Astrocyte of the hippocampus (primary cell): ENCODE data around the gene SPECC1.
"Not testable (repeated sequence)": the region's sequence is repeated elsewhere in the genome, so short reads cannot be mapped to it uniquely, and the experiment has no call there.

ENCODE experiments used
- DNase-seq: peaks from one replicate; pipeline ENCODE4 v3.0.0; 2011; ENCODE audit warnings: low read depth, low spot score

Gene SPECC1

GRCh38 chr17:20009302-20010098 is at the start of gene SPECC1:
Gene SPECC1, plus strand, starts transcription at chr17:20009359. Its CDS starts 87,293 bp downstream, at chr17:20096652.
- peak; percentile 95 for DNase-seq

GRCh38 chr17:19962954-19963353 is 46.2 kb upstream of the SPECC1 start:
- DNase-seq: not testable (repeated sequence)

GRCh38 chr17:19973156-19973555 is 36.0 kb upstream of the SPECC1 start:
- no peak for DNase-seq

- no peak for DNase-seq
Observed at GRCh38 chr17:19975601-19976000, 33.6 kb upstream of the SPECC1 start.

- DNase-seq: peak; percentile 93
Observed at GRCh38 chr17:19977293-19978208, 31.6 kb upstream of the SPECC1 start, which contains the start of gene AKAP10. Gene AKAP10, minus strand, starts transcription at chr17:19977828. Its CDS starts 149 bp downstream, at chr17:19977679.

GRCh38 chr17:19978209-19978802 is 30.9 kb upstream of the SPECC1 start:
- DNase-seq: no peak

GRCh38 chr17:19978805-19979211 is 30.4 kb upstream of the SPECC1 start:
- DNase-seq: no peak

GRCh38 chr17:19979917-19980770 is 29.0 kb upstream of the SPECC1 start:
- no peak for DNase-seq

- no peak for DNase-seq
Observed at GRCh38 chr17:19986941-19987861, 22.0 kb upstream of the SPECC1 start.

- DNase-seq: no peak
Observed at GRCh38 chr17:19987897-19988296, 21.3 kb upstream of the SPECC1 start.

- DNase-seq: no peak
Observed at GRCh38 chr17:19991252-19991885, 17.8 kb upstream of the SPECC1 start.

GRCh38 chr17:19992803-19993713 is 16.1 kb upstream of the SPECC1 start:
- DNase-seq: peak; percentile 96

- DNase-seq: no peak
Observed at GRCh38 chr17:19996086-19996485, 13.1 kb upstream of the SPECC1 start.

GRCh38 chr17:19996502-19996901 is 12.7 kb upstream of the SPECC1 start:
- no peak for DNase-seq

- no peak for DNase-seq
Observed at GRCh38 chr17:20008242-20009051, 712 bp upstream of the SPECC1 start.

GRCh38 chr17:20009052-20009301 is 182 bp upstream of the SPECC1 start:
- no peak for DNase-seq

GRCh38 chr17:20010099-20010863 is 1.1 kb downstream of the SPECC1 start:
- DNase-seq: peak; percentile 79
